RWPE2 (cell line): ENCODE results near the gene NRIP1.

Experiments used
- ATAC-seq: fragments of 200-7000 bp; cut with Tn5 transposase; 3 replicates; pipeline ENCODE4 v1.9.1; 2021; ENCODE audit warnings: low read depth
- DNase-seq: peaks from one replicate; pipeline ENCODE4 v3.0.0-alpha.2; 2020; ENCODE audit warnings: low spot score
- H3K27ac ChIP-seq: fragments of 450-650 bp; 2 replicates; pipeline ENCODE4 v1.5.1; 2017; ENCODE audit warnings: mild to moderate bottlenecking; ENCODE audit not compliant: poor library complexity, severe bottlenecking
- H3K27me3 ChIP-seq: fragments of 250-450 bp; sonication (Bioruptor Pico); 2 replicates; pipeline ENCODE4 v1.5.1; 2021; ENCODE audit warnings: mild to moderate bottlenecking, moderate library complexity; ENCODE audit not compliant: insufficient read depth, poor library complexity, severe bottlenecking
- H3K36me3 ChIP-seq: fragments of 250-450 bp; sonication (Bioruptor Pico); 2 replicates; pipeline ENCODE4 v1.5.1; 2020; ENCODE audit warnings: low read depth, mild to moderate bottlenecking, moderate library complexity
- H3K4me1 ChIP-seq: fragments of 250-450 bp; sonication (Bioruptor Pico); 2 replicates; pipeline ENCODE4 v1.5.1; 2021; ENCODE audit warnings: mild to moderate bottlenecking, moderate library complexity; ENCODE audit not compliant: insufficient read depth, poor library complexity, severe bottlenecking
- H3K4me3 ChIP-seq: fragments of 250-450 bp; sonication (Bioruptor Pico); 2 replicates; pipeline ENCODE4 v1.5.1; 2021; ENCODE audit warnings: mild to moderate bottlenecking, moderate library complexity; ENCODE audit not compliant: severe bottlenecking
- H3K9me3 ChIP-seq: fragments of 250-450 bp; sonication (Bioruptor Pico); 2 replicates; pipeline ENCODE4 v1.5.1; 2021; ENCODE audit warnings: mild to moderate bottlenecking, moderate library complexity; ENCODE audit not compliant: severe bottlenecking
- TF ChIP-seq, protein P1 (sequence below): fragments of 450-650 bp; IDR thresholded peaks from one replicate; pipeline ENCODE4 v1.5.1; 2017; ENCODE audit warnings: mild to moderate bottlenecking, moderate library complexity; ENCODE audit not compliant: poor library complexity, severe bottlenecking

NRIP1 gene

DNA sequence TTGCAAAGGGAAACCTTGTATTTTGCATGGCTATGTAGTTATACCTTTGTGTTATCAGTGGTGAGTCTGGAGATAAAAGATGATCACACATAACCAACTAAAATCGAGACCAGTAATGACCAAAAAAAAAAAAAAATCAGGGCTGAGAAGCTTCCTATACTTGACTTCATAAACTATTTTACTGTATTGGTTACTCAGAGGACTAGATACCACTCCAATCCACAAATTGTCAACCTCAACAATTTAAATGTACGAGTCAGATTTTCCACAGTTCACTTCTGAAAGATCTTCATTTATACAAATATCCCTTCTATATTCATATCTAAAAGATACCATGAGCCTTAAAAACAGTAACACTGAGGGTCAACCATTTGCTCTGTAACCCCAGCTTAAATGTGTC, 71.7 kb downstream of the NRIP1 start:
- no peak for ATAC-seq
- Histone ChIP-seq H3K27ac (no peak overlapping the region), H3K4me3 (no peak overlapping the region), H3K27me3 (no peaks in the 10 kb centered on the region), H3K9me3 (no peaks in the 10 kb centered on the region), H3K4me1 (peaks cover 15% of the 10 kb centered on the region), H3K36me3 (peaks cover 23% of the 10 kb centered on the region)
- no peak for DNase-seq
- TF ChIP-seq, protein P1, sequence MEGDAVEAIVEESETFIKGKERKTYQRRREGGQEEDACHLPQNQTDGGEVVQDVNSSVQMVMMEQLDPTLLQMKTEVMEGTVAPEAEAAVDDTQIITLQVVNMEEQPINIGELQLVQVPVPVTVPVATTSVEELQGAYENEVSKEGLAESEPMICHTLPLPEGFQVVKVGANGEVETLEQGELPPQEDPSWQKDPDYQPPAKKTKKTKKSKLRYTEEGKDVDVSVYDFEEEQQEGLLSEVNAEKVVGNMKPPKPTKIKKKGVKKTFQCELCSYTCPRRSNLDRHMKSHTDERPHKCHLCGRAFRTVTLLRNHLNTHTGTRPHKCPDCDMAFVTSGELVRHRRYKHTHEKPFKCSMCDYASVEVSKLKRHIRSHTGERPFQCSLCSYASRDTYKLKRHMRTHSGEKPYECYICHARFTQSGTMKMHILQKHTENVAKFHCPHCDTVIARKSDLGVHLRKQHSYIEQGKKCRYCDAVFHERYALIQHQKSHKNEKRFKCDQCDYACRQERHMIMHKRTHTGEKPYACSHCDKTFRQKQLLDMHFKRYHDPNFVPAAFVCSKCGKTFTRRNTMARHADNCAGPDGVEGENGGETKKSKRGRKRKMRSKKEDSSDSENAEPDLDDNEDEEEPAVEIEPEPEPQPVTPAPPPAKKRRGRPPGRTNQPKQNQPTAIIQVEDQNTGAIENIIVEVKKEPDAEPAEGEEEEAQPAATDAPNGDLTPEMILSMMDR, result no peak

DNA sequence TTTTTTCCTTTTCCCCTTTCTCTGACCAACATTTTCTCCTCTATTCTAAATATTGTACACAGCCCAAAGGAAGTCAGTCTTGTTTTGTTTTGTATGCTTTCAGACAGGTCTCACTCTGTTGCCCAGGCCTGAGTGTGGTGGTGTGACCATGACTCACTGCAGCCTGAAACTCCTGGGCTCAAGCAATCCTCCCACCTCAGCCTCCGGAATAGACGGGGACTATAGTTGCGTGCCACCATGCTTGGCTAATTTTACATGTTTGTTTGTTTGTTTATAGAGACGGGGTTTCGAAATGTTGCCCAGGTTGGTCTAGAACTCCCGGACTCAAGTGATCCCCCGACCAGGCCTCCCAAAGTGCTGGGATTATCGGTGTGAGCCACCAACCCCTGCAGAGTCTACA, 72.8 kb downstream of the NRIP1 start:
- Histone ChIP-seq H3K4me1 (peaks cover 11% of the 10 kb centered on the region), H3K27ac (no peak overlapping the region), H3K4me3 (no peak overlapping the region), H3K36me3 (peaks cover 23% of the 10 kb centered on the region), H3K9me3 (no peaks in the 10 kb centered on the region), H3K27me3 (no peaks in the 10 kb centered on the region)
- TF ChIP-seq, protein P1, result no peak
- no peak for DNase-seq
- ATAC-seq, result no peak; the same call in 2 of the 3 replicates

DNA sequence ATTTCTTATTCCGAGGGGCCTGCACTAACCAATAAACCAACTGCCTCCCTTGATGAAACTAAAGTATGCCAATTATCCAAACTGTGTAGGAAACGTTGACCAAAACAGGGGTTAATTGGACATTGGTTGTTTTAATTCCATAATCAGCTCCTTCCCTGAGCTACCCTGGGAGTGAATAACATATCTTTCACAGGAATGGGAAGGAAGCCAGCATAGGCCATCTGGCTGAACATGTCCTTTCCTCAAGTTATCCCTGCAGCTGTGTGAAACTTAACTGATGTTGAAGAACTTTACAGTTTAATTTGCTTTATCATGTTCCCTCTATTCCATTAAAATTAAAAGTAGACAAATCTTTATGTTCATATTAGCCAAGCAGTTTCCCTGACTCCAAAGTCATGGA, 75.4 kb downstream of the NRIP1 start:
- ATAC-seq (no peak), DNase-seq (no peak)
- Histone ChIP-seq H3K4me1 (no peaks in the 10 kb centered on the region), H3K27me3 (no peaks in the 10 kb centered on the region), H3K27ac (no peak overlapping the region), H3K4me3 (no peak overlapping the region), H3K9me3 (no peaks in the 10 kb centered on the region), H3K36me3 (peaks cover 23% of the 10 kb centered on the region)
- TF ChIP-seq, protein P1, result no peak

DNA sequence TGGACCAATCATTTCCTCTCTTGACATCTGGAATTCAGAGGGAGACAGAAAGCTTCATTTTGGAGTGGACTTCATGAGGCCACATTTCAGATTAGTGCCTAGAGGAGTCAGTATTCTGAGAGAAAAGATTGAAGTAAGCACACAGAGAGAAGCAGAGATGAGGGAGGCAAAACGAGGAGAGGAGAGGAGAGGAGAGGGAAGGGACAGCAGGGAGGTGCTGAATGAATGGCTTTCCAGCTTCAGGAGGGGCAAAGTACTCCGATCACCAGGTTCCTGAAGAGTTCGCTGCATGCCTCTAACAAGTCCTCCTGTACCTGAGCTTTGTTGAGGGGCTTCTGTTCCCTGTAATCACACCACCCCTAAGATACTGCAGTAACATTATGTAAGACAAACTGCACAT, 76.0 kb downstream of the NRIP1 start:
- H3K9me3 ChIP-seq, result no peaks in the 10 kb centered on the region
- H3K36me3 ChIP-seq, result peaks cover 23% of the 10 kb centered on the region
- DNase-seq (no peak), ATAC-seq (no peak)
- no peaks in the 10 kb centered on the region for H3K27me3 ChIP-seq
- no peak overlapping the region for H3K4me3 ChIP-seq
- H3K27ac ChIP-seq, result no peak overlapping the region
- no peaks in the 10 kb centered on the region for H3K4me1 ChIP-seq
- TF ChIP-seq, protein P1, result no peak

DNA sequence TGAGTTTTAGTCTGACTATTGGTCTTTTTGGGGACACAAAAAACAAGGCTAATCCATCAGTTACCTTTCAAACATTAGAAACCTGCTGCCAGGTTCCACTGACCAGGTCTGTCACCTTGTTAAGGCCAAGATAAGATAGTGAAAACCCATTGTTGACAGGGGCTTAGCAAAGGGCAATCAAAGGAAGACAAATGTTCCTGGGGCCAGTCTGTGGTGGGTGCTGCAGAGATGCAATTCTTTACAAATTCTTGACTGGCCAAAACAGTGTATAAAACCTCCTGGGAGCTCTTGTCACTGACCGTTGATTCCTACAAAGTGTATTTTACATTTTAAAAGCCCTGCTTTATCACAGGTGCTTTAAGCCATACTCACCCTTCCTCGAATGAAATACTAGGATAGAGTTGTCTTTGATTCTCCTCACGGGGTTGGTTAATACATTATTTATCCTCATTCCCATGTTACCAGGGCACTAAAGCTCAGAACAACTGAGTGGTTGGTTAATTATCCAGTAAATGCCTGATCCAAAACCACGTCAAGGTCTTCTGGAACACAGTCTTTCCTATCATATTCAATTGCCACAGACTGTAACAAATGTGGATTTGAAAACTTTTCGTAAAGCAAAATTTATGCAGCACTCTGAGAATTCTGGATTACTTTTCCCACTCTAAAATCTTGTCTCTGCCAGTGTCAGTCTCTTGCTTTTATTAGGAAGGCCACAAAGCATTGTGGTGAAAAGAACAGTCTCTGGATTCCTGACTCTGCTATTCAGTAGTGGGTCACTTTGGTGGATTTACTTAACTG, 77.2 kb downstream of the NRIP1 start:
- Histone ChIP-seq H3K9me3 (no peaks in the 10 kb centered on the region), H3K36me3 (peaks cover 19% of the 10 kb centered on the region), H3K27me3 (no peaks in the 10 kb centered on the region), H3K27ac (no peak overlapping the region), H3K4me3 (no peak overlapping the region), H3K4me1 (no peaks in the 10 kb centered on the region)
- TF ChIP-seq, protein P1, result no peak
- DNase-seq (no peak), ATAC-seq (no peak)
